GM12878 (cell line): Measurements from ENCODE around the gene TMEM235. TPM values are rescaled to one million over a fixed set of nuclear protein-coding genes. Genes with fewer than 3 reads are reported as not detected.

Source experiments
- ATAC-seq: fragments of 200-7000 bp; cut with Tn5 transposase; 3 replicates; pipeline ENCODE4 v1.9.1; 2020; ENCODE audit warnings: mild to moderate bottlenecking, moderate library complexity
- BruUV-seq: library from RNA; stranded (reverse); fragments of 400-500 nt; replicated peaks from 2 replicates; lab custom pipeline; 2021; lab: Mats Ljungman, UMichigan
- CTCF ChIA-PET: fragments of 300-600 bp; sonication (Branson Sonifier 250); formaldehyde crosslinking; extraction: SDS; loops from one replicate; lab custom pipeline; 2021; ENCODE audit warnings: inconsistent platforms; lab: Yijun Ruan, JAX
- POLR2A ChIA-PET: fragments of 350-600 bp; formaldehyde crosslinking; extraction: SDS; loops from one replicate; lab custom pipeline; 2021; ENCODE audit warnings: inconsistent platforms; lab: Charles Lee
- RAD21 ChIA-PET: fragments of 300-600 bp; sonication (Branson Sonifier 250); formaldehyde crosslinking; loops from one replicate; lab custom pipeline; 2023; ENCODE audit warnings: antibody characterized with exemption; ENCODE audit not compliant: unreplicated experiment; lab: Charles Lee
- SMC1A ChIA-PET: fragments of 300-600 bp; sonication (Branson Sonifier 250); formaldehyde crosslinking; loops from one replicate; lab custom pipeline; 2023; ENCODE audit not compliant: unreplicated experiment, uncharacterized antibody; lab: Charles Lee
- DNase-seq: peaks from one replicate; pipeline ENCODE4 v3.0.0-alpha.2; 2011; ENCODE audit warnings: low read depth, low spot score
- FAIRE-seq: peaks from 3 replicates; lab custom pipeline; 2011; peaks lifted over from hg19 to GRCh38; lab: Jason Lieb, UNC
- H2AFZ ChIP-seq: 2 replicates; pipeline ENCODE4 v1.6.0; 2011; ENCODE audit warnings: low read depth, low read length, control low read depth; ENCODE audit not compliant: control insufficient read depth
- H3K27ac ChIP-seq: 2 replicates; pipeline ENCODE4 v1.5.1; 2011; ENCODE audit warnings: control low read depth; ENCODE audit not compliant: control insufficient read depth, insufficient read depth
- H3K27me3 ChIP-seq, 2 experiments: replicated peaks in 1 of 2; 2 replicates each; pipeline versions ENCODE4 v1.6.0 to v1.6.1; 2011; ENCODE audit warnings: low read length in 1 of 2; ENCODE audit not compliant: control insufficient read depth in 2 of 2, insufficient read depth in 2 of 2
- H3K36me3 ChIP-seq, 2 experiments: 2 replicates each; pipeline ENCODE4 v1.5.1; 2011; ENCODE audit warnings: low read length in 1 of 2; ENCODE audit not compliant: control insufficient read depth in 2 of 2, insufficient read depth in 2 of 2
- H3K4me1 ChIP-seq: 2 replicates; pipeline ENCODE4 v1.6.1; 2011; ENCODE audit warnings: mild to moderate bottlenecking, low read length, moderate library complexity, mixed read lengths; ENCODE audit not compliant: control insufficient read depth, insufficient read depth
- H3K4me2 ChIP-seq: 2 replicates; pipeline ENCODE4 v1.6.0; 2011; ENCODE audit warnings: control low read depth; ENCODE audit not compliant: control insufficient read depth, insufficient read depth
- H3K4me3 ChIP-seq: fragments of 200-600 bp; sonication (generic); 2 replicates; pipeline ENCODE4 v1.5.1; 2016
- H3K79me2 ChIP-seq: 2 replicates; pipeline ENCODE4 v1.6.0; 2011; ENCODE audit warnings: low read length; ENCODE audit not compliant: control insufficient read depth, insufficient read depth
- H3K9ac ChIP-seq: 2 replicates; pipeline ENCODE4 v1.8.0; 2011; ENCODE audit warnings: low read length, control low read depth, mixed read lengths; ENCODE audit not compliant: control insufficient read depth, insufficient read depth
- H3K9me3 ChIP-seq: replicated peaks from 3 replicates; pipeline ENCODE4 v1.5.1; 2011; ENCODE audit warnings: mild to moderate bottlenecking, low read length; ENCODE audit not compliant: control insufficient read depth, insufficient read depth
- H4K20me1 ChIP-seq: 2 replicates; pipeline ENCODE4 v1.6.0; 2011; ENCODE audit not compliant: control insufficient read depth, insufficient read depth
- ESRRA ChIP-seq: IDR thresholded peaks from 2 replicates; pipeline ENCODE4 v1.6.1; 2012; ENCODE audit warnings: mild to moderate bottlenecking, low read length, improper control_type of control experiment
- IKZF1 ChIP-seq: fragments of 450-650 bp; conservative IDR thresholded peaks from 2 replicates; pipeline ENCODE4 v1.6.1; 2017; ENCODE audit warnings: antibody characterized with exemption, mild to moderate bottlenecking
- whole genome bisulfite sequencing: methylation state at CpG from one replicate; pipeline ENCODE4 v1.1.6; 2016; ENCODE audit warnings: low lambda C conversion rate; ENCODE audit not compliant: insufficient replicate concordance, insufficient coverage; ENCODE audit errors: missing lambda C conversion rate; 5-methylcytosine and 5-hydroxymethylcytosine counted together
- in situ Hi-C: fragments of 300-500 bp; cut with MboI; formaldehyde crosslinking; loops from 9 replicates; pipeline ENCODE4 v1.14.3; 2018; ENCODE audit warnings: mixed read lengths
- intact Hi-C: fragments of 100-400 bp; cut with micrococcal nuclease; formaldehyde crosslinking; loops from one replicate; pipeline ENCODE4 v1.14.2; 2022; ENCODE audit not compliant: unreplicated experiment
- polyA plus RNA-seq, 11 experiments: library from polyadenylated mRNA; depleted of rRNA in 4 of 11; unstranded in 6 of 11; stranded (reverse) in 5 of 11; fragments of >200 nt; fragmentation: Nextera tagmentation in 4 of 11; fragmentation: Illumina TruSeq in 1 of 11; extraction: Ambion mirVana in 4 of 11; extraction: Trizol in 1 of 11; gene quantifications; 1 replicate in 1 of 11; 2 replicates in 10 of 11; pipeline versions ENCODE4 v1.2.1 to v1.2.3, GENCODE V29; 2011 to 2016; ENCODE audit warnings: inconsistent platforms in 2 of 11, missing spikeins in 2 of 11, low read depth in 1 of 11
- total RNA-seq, 4 experiments: library from RNA; depleted of rRNA in 3 of 4; stranded (reverse); fragments of >200 nt in 3 of 4; fragmentation: Illumina TruSeq in 1 of 4; extraction: Trizol in 1 of 4; gene quantifications; 2 replicates each; pipeline versions ENCODE4 v1.2.1 to v1.2.3, GENCODE V29; 2013 to 2021
- TF ChIP-seq, protein P1 (sequence below): fragments of 450-650 bp; IDR thresholded peaks from 2 replicates; pipeline ENCODE4 v1.6.1; 2016; ENCODE audit warnings: mild to moderate bottlenecking, moderate library complexity, borderline replicate concordance

Gene TMEM235
- total and polyA plus RNA-seq, 10 of the 15 experiments (the other 5 are each of a cell fraction or from before 2014, with no cell fraction given), result not detected

- Histone ChIP-seq H3K36me3 (no peaks in the 10 kb centered on the region), H3K4me2 (no peak overlapping the region), H3K9me3 (no peaks in the 10 kb centered on the region), H2AFZ (no peak overlapping the region), H4K20me1 (no peaks in the 10 kb centered on the region), H3K4me3 (no peak overlapping the region), H3K4me1 (peaks cover 8% of the 10 kb centered on the region), H3K27ac (no peak overlapping the region), H3K27me3 (no peaks in the 10 kb centered on the region; a peak in 1 of 4 replicates), H3K79me2 (no peaks in the 10 kb centered on the region), H3K9ac (no peak overlapping the region)
- ChIA-PET POLR2A (no interaction called here), RAD21 (interaction anchor here (0.9 to 1.2 kb wide), 2 partner anchors 73 to 179 kb away, joined by 3 read pairs; no protein-coding TSS in a partner anchor), CTCF (no interaction called here), SMC1A (no interaction called here)
- in situ Hi-C loops, result no loop called here
- intact Hi-C loops, result no loop called here
- no peak for FAIRE-seq
- TF ChIP-seq ESRRA, result no peak
- no peak for TF ChIP-seq IKZF1
- TF ChIP-seq, protein P1, sequence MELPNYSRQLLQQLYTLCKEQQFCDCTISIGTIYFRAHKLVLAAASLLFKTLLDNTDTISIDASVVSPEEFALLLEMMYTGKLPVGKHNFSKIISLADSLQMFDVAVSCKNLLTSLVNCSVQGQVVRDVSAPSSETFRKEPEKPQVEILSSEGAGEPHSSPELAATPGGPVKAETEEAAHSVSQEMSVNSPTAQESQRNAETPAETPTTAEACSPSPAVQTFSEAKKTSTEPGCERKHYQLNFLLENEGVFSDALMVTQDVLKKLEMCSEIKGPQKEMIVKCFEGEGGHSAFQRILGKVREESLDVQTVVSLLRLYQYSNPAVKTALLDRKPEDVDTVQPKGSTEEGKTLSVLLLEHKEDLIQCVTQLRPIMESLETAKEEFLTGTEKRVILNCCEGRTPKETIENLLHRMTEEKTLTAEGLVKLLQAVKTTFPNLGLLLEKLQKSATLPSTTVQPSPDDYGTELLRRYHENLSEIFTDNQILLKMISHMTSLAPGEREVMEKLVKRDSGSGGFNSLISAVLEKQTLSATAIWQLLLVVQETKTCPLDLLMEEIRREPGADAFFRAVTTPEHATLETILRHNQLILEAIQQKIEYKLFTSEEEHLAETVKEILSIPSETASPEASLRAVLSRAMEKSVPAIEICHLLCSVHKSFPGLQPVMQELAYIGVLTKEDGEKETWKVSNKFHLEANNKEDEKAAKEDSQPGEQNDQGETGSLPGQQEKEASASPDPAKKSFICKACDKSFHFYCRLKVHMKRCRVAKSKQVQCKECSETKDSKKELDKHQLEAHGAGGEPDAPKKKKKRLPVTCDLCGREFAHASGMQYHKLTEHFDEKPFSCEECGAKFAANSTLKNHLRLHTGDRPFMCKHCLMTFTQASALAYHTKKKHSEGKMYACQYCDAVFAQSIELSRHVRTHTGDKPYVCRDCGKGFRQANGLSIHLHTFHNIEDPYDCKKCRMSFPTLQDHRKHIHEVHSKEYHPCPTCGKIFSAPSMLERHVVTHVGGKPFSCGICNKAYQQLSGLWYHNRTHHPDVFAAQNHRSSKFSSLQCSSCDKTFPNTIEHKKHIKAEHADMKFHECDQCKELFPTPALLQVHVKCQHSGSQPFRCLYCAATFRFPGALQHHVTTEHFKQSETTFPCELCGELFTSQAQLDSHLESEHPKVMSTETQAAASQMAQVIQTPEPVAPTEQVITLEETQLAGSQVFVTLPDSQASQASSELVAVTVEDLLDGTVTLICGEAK, result no peak
- no TSS peak for BruUV-seq
- 53% methylated on average over 5 of the region's 5 CpGs for WGBS
- no peak for ATAC-seq
- no peak for DNase-seq
Observed at GRCh38 chr17:78264590-78264989, 33.2 kb downstream of the TMEM235 start.
